ENCODE measurements around the gene DEPDC5. TPM values are rescaled to one million over a fixed set of nuclear protein-coding genes. Genes with fewer than 3 reads are reported as not detected.

Gene DEPDC5
- total and polyA plus RNA-seq, 2 of the 8 experiments (the other 6 are each of a cell fraction or from before 2014, with no cell fraction given) = 18.3 to 26.5 TPM

GRCh38 chr22:31938296-31938695 is 184.5 kb downstream of the DEPDC5 start:
- CTCF ChIA-PET (ENCODE audit: partially characterized antibody) = interaction anchor here (1.2 kb wide), 1 partner anchor 24 kb away, joined by 3 read pairs; no protein-coding TSS in a partner anchor

More at GRCh38 chr22:31938296-31938695, 184.5 kb downstream of the DEPDC5 start:
- 76% methylated on average over 8 of the region's 8 CpGs; no CpG with 5 or more reads in 1 of the 2 experiments for WGBS, 2 experiments (ENCODE audit: extremely low coverage in 1 of 2, insufficient coverage in 1 of 2, insufficient read length in 1 of 2, insufficient replicate concordance in 2 of 2, low coverage in 1 of 2, low lambda C conversion rate in 2 of 2, missing lambda C conversion rate in 1 of 2)
- H3K27me3 ChIP-seq (replicated peaks in 1 of 4; ENCODE audit: control insufficient read depth in 3 of 4, extremely low read depth in 1 of 4, insufficient read depth in 3 of 4, low read length in 3 of 4) = no peaks in the 10 kb centered on the region
- no peak overlapping the region for H3K27ac ChIP-seq (ENCODE audit: low read depth, low read length)
- H3K18ac ChIP-seq (ENCODE audit: extremely low read depth, low read length) = no peak overlapping the region
- no peak overlapping the region for H2BK12ac ChIP-seq (ENCODE audit: low read depth, low read length)
- H3K9ac ChIP-seq (replicated peaks in 1 of 4; ENCODE audit: extremely low read depth in 1 of 4, low read depth in 3 of 4, low read length in 3 of 4) = no peak overlapping the region
- H3K4me2 ChIP-seq (ENCODE audit: insufficient read depth in 1 of 2, low read depth in 2 of 2, low read length in 2 of 2) = no peak overlapping the region
- H4K5ac ChIP-seq (ENCODE audit: insufficient read length, low read depth, low read length) = no peak overlapping the region
- no peaks in the 10 kb centered on the region for H3K9me3 ChIP-seq (ENCODE audit: insufficient read depth in 2 of 2, low read depth in 1 of 2, low read length in 1 of 2)
- H3K79me1 ChIP-seq (ENCODE audit: low read depth, low read length) = no peaks in the 10 kb centered on the region
- no peaks in the 10 kb centered on the region for H3K36me3 ChIP-seq (ENCODE audit: control insufficient read depth in 2 of 4, insufficient read depth in 4 of 4, low read length in 3 of 4)
- no peak overlapping the region for H4K91ac ChIP-seq (replicated peaks; ENCODE audit: insufficient read length, low read length)
- H4K20me1 ChIP-seq (replicated peaks in 1 of 2; ENCODE audit: control insufficient read depth in 1 of 2, insufficient read depth in 2 of 2, low read length in 2 of 2) = no peaks in the 10 kb centered on the region
- no peak overlapping the region for H3K23ac ChIP-seq (ENCODE audit: insufficient read length)
- no peaks in the 10 kb centered on the region for H3K79me2 ChIP-seq (ENCODE audit: control insufficient read depth in 1 of 2, insufficient read depth in 2 of 2, low read length in 2 of 2)
- POLR2A ChIA-PET (ENCODE audit: partially characterized antibody) = interaction anchor here (0.8 to 1.1 kb wide), 3 partner anchors 12 to 185 kb away, joined by 3 to 5 read pairs (median 4); partner anchors contain the start of gene DEPDC5
- H4K8ac ChIP-seq (ENCODE audit: extremely low read depth, insufficient read depth, low read length) = no peak overlapping the region
- DNase-seq (ENCODE audit: low read depth in 1 of 2, low spot score in 2 of 2) (no peak), FAIRE-seq (no peak)
- H2BK5ac ChIP-seq (ENCODE audit: low read depth, low read length) = no peak overlapping the region
- H2BK15ac ChIP-seq (ENCODE audit: low read length) = no peak overlapping the region
- H2BK120ac ChIP-seq (replicated peaks; ENCODE audit: low read depth, low read length) = no peak overlapping the region
- no peak overlapping the region for H2AFZ ChIP-seq (ENCODE audit: low read length)
- no peak overlapping the region for H3K4me3 ChIP-seq (ENCODE audit: extremely low read depth in 1 of 4, insufficient read depth in 2 of 4, low read depth in 3 of 4, low read length in 4 of 4)
- H3K4me1 ChIP-seq (replicated peaks in 1 of 4; ENCODE audit: control insufficient read depth in 3 of 4, insufficient read depth in 4 of 4, low read length in 3 of 4) = peaks cover 0 to under 1% (median 0%) of the 10 kb centered on the region in 4 experiments; a peak in 3 of 7 replicates
- no peak overlapping the region for H3K14ac ChIP-seq (ENCODE audit: insufficient read length)
- no peak overlapping the region for H2AK5ac ChIP-seq (ENCODE audit: low read depth, low read length)
- no peak for TF ChIP-seq TAF1 (IDR thresholded peaks at IDR 0.05; ENCODE audit: low read depth, low read length)
- no peak for TF ChIP-seq NANOG (IDR thresholded peaks at IDR 0.05; ENCODE audit: insufficient read depth, low read depth, low read length, poor library complexity, severe bottlenecking)
- TF ChIP-seq GTF2F1 (IDR thresholded peaks at IDR 0.05; ENCODE audit: borderline replicate concordance, low read depth, low read length) = no peak
- TF ChIP-seq BACH1 (IDR thresholded peaks at IDR 0.05; ENCODE audit: low read length) = no peak
- no peak for TF ChIP-seq MAFK (IDR thresholded peaks at IDR 0.05; ENCODE audit: low read depth, low read length)
- no peak for TF ChIP-seq GABPA (IDR thresholded peaks at IDR 0.05; ENCODE audit: borderline replicate concordance, insufficient read depth, low read length)
- TF ChIP-seq RXRA (IDR thresholded peaks at IDR 0.05; ENCODE audit: insufficient read depth, low read depth, low read length) = no peak
- TF ChIP-seq KDM1A (IDR thresholded peaks at IDR 0.05; ENCODE audit: borderline replicate concordance, low read length) = no peak
- TF ChIP-seq MAX (IDR thresholded peaks at IDR 0.05) = no peak
- TF ChIP-seq SP2 (IDR thresholded peaks at IDR 0.05; ENCODE audit: low read length) = no peak
- no peak for TF ChIP-seq SIX5 (IDR thresholded peaks at IDR 0.05; ENCODE audit: low read depth, low read length)
- no peak for TF ChIP-seq CHD1 (IDR thresholded peaks at IDR 0.05; ENCODE audit: low read depth, low read length)
- TF ChIP-seq SIRT6 (IDR thresholded peaks at IDR 0.05; ENCODE audit: low read length) = no peak
- H3K56ac ChIP-seq (replicated peaks; ENCODE audit: insufficient read length, low read depth, low read length) = no peak overlapping the region
- no peaks in the 10 kb centered on the region for H3K23me2 ChIP-seq (ENCODE audit: low read depth, low read length)
- no peak overlapping the region for H2BK20ac ChIP-seq (ENCODE audit: low read length)
- no peak overlapping the region for H3K4ac ChIP-seq (replicated peaks; ENCODE audit: insufficient read length, low read depth, low read length)
